Skin of body (tissue), 2 donors: ENCODE data around the gene PAGE2. TPM values are rescaled to one million over a fixed set of nuclear protein-coding genes. Genes with fewer than 3 reads are reported as not detected.
"Not testable (repeated sequence)": the region's sequence is repeated elsewhere in the genome, so short reads cannot be mapped to it uniquely, and the experiment has no call there.

Source experiments
- DNase-seq: peaks from one replicate; lab custom pipeline; 2025; lab: John Stamatoyannopoulos, UW
- total RNA-seq: library from RNA; depleted of rRNA; stranded (reverse); fragments of >200 nt; gene quantifications from one replicate; pipeline ENCODE4 v1.2.3, GENCODE V29; 2014

Gene PAGE2
- total RNA-seq, 1 donor from 2014 or later = not detected

GRCh38 chrX:55123900-55124299, 35.1 kb downstream of the PAGE2 start:
- DNase-seq = no peak

DNA sequence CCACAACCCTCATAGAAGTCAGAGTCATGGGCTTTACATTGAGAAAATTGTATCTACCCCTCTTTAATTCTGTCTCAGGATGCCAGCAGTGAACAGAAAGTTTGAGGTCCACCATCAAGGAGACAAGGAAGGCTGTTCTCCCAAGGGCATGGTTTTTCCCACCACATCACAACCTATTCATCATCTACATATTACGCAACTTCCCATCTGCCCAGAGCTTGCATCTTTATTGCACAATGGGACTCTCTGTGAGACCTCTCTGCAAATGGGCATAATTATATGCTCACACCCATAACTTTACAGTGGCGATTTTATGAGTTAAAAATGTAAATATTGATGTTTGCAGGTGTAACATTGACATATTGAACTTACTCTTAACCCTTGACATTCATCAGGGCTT, 38.9 kb downstream of the PAGE2 start:
- no peak for DNase-seq

DNA sequence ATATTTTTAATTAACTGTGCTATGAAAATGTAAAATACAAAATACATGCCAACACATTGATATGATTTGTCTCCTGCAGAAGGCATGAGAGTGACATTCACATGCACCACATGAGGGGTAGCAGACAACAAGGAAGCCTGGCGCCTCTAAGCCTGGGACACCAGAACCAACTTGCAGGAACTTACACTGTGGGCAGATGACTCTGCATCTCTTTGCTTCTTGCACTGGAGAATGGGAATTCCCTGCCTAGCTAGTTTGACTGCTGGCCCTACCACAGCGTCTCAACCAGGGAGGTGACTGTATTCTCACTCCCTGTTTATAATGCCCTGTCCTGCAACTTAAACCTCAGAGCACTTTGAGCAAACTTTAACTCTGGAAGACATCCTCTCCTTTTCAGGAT, 40.5 kb downstream of the PAGE2 start:
- DNase-seq = no peak

GRCh38 chrX:55130481-55130880, 41.7 kb downstream of the PAGE2 start:
- no peak for DNase-seq

DNA sequence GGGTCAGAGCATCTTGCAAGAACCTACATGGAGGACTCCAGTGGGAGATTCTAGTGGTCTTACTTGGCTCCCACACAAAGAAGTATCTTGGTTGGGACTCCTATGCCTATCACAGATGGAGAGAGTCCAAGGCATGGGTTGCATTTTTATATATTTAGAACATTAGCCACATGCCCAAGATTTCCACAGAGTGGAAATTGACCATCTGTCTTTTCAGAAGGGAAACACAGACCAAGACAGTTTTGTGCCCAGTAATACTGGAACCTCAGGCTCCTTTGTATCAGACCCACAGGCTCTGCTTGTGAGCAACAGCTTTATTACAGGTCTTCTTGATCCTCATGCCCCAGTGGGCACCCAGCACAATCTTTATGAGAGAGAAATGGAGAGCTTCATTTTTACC, 43.6 kb downstream of the PAGE2 start:
- DNase-seq = no peak

GRCh38 chrX:55135171-55135570, 46.4 kb downstream of the PAGE2 start:
- peak; percentile 0 for DNase-seq

- DNase-seq = not testable (repeated sequence)
These were observed 52.0 kb downstream of the PAGE2 start for GRCh38 chrX:55140800-55141199.

Other genes starting within 250 kb of the PAGE2 start
- gene TRO, start 168.2 kb upstream of the PAGE2 start, total RNA-seq = 45.1 TPM
- 3.3 TPM for gene PFKFB1, start 94.8 kb upstream of the PAGE2 start, total RNA-seq
- 5.3 TPM for gene APEX2, start 88.7 kb upstream of the PAGE2 start, total RNA-seq
- 164 TPM for gene ALAS2, start 58.0 kb upstream of the PAGE2 start, total RNA-seq
- gene PAGE2B, start 14.0 kb upstream of the PAGE2 start, total RNA-seq = 0.49 TPM
- gene PAGE5, start 131.3 kb downstream of the PAGE2 start, total RNA-seq = not detected
- gene PAGE3, start 175.9 kb downstream of the PAGE2 start, total RNA-seq = not detected